HCT116 (cell line): Measurements from ENCODE around the gene CACNA2D2.

Experiments
- EZH2 ChIP-seq: fragments of 200-600 bp; sonication (generic); IDR thresholded peaks from 2 replicates; pipeline ENCODE4 v1.6.1; 2017; ENCODE audit warnings: antibody characterized with exemption, mixed run types
- POLR2A ChIP-seq: IDR thresholded peaks from 2 replicates; pipeline ENCODE4 v1.7.0; 2011; ENCODE audit warnings: borderline replicate concordance; ENCODE audit not compliant: insufficient read depth, insufficient read length; ENCODE audit errors: extremely low read depth
- SP1 ChIP-seq: IDR thresholded peaks from 2 replicates; pipeline ENCODE4 v1.6.1; 2012; ENCODE audit warnings: low read depth

DNA sequence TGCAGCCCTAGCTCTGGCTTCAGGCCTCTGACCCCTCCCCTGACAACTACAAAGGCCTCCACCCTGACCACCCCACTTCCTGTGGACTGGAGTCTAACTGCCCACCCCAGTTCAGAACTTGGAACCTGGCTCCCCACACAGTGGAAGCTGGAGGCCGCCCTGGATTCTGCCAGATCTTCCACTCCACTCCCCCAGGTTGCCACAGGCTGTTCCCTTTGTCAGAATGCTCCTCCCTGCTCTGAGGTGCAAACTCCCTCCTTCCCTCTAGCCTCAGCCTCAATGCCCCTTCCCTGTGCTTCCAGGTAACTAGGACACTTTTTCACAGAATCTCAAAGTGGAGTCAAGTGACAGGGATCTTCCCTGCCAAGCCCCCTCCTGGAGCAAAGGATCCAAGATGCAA, 81.3 kb downstream of the CACNA2D2 start:
- TF ChIP-seq SP1 (no peak), POLR2A (no peak), EZH2 (no peak)
